HepG2 (cell line): ENCODE data around the gene C2orf78. TPM values are rescaled to one million over a fixed set of nuclear protein-coding genes. Genes with fewer than 3 reads are reported as not detected.

Experiments
- BORCS8-MEF2B ChIP-seq: sonication (generic); formaldehyde crosslinking; IDR thresholded peaks from 2 replicates; pipeline ENCODE4 v1.8.0; 2022; ENCODE audit warnings: mild to moderate bottlenecking, missing genetic modification reagents
- FOXO4 ChIP-seq: sonication (generic); formaldehyde crosslinking; conservative IDR thresholded peaks from 2 replicates; pipeline ENCODE4 v1.8.1; 2023; ENCODE audit warnings: missing genetic modification reagents
- HOXD1 ChIP-seq: sonication (generic); formaldehyde crosslinking; IDR thresholded peaks from 2 replicates; pipeline ENCODE4 v1.5.0; 2020; ENCODE audit warnings: missing genetic modification reagents
- LBX2 ChIP-seq: sonication (generic); formaldehyde crosslinking; IDR thresholded peaks from 2 replicates; pipeline ENCODE4 v1.5.0; 2020; ENCODE audit warnings: missing genetic modification reagents, mild to moderate bottlenecking, borderline replicate concordance
- MTF2 ChIP-seq: sonication (generic); formaldehyde crosslinking; IDR thresholded peaks from 2 replicates; pipeline ENCODE4 v1.5.0; 2020; ENCODE audit warnings: missing genetic modification reagents, borderline replicate concordance
- SP1 ChIP-seq, 2 experiments: fragments of 450-650 bp in 1 of 2; sonication (generic) in 1 of 2; formaldehyde crosslinking in 1 of 2; IDR thresholded peaks; 2 replicates each; pipeline versions ENCODE4 v1.4.0 to v1.6.1; 2016 to 2020; ENCODE audit warnings: missing genetic modification reagents in 1 of 2
- YEATS2 ChIP-seq: sonication (generic); formaldehyde crosslinking; IDR thresholded peaks from 2 replicates; pipeline ENCODE4 v1.4.0; 2020; ENCODE audit warnings: missing genetic modification reagents, borderline replicate concordance
- ZNF589 ChIP-seq: sonication (generic); formaldehyde crosslinking; conservative IDR thresholded peaks from 2 replicates; pipeline ENCODE4 v1.8.0; 2022; ENCODE audit warnings: mild to moderate bottlenecking, moderate library complexity, missing genetic modification reagents
- ZNF724P ChIP-seq: sonication (generic); formaldehyde crosslinking; IDR thresholded peaks from 2 replicates; pipeline ENCODE4 v1.8.0; 2022; ENCODE audit warnings: missing genetic modification reagents, borderline replicate concordance
- polyA plus RNA-seq, 8 experiments: library from polyadenylated mRNA; depleted of rRNA in 3 of 8; stranded (reverse) in 7 of 8; unstranded in 1 of 8; fragments of >200 nt; fragmentation: Illumina TruSeq in 4 of 8; extraction: Trizol in 4 of 8; gene quantifications; 2 replicates each; pipeline versions ENCODE4 v1.2.1 to v1.2.3, GENCODE V29; 2011 to 2016; ENCODE audit warnings: low read depth in 4 of 8, missing spikeins in 1 of 8, mixed read lengths in 1 of 8; ENCODE audit not compliant: insufficient read depth in 1 of 8
- total RNA-seq, 5 experiments: library from RNA; depleted of rRNA; stranded (reverse); fragments of >200 nt; fragmentation: Illumina TruSeq; extraction: Trizol; gene quantifications; 2 replicates each; pipeline ENCODE4 v1.2.3, GENCODE V29; 2016; ENCODE audit warnings: low read depth in 1 of 5
- TF ChIP-seq, protein P1 (sequence below): sonication (generic); formaldehyde crosslinking; IDR thresholded peaks from 2 replicates; pipeline ENCODE4 v1.9.0; 2021; ENCODE audit warnings: missing genetic modification reagents, borderline replicate concordance
- TF ChIP-seq, protein P2 (sequence below): sonication (generic); formaldehyde crosslinking; IDR thresholded peaks from 2 replicates; pipeline ENCODE4 v1.5.0; 2020; ENCODE audit warnings: mild to moderate bottlenecking, missing genetic modification reagents, borderline replicate concordance
- TF ChIP-seq, protein P3 (sequence below): sonication (generic); formaldehyde crosslinking; IDR thresholded peaks from 2 replicates; pipeline ENCODE4 v1.8.1; 2023; ENCODE audit warnings: missing genetic modification reagents, inconsistent platforms, borderline replicate concordance

C2orf78 gene
- total and polyA plus RNA-seq, 2 of the 13 experiments (the other 11 are each of a cell fraction or from before 2014, with no cell fraction given) = not detected

- TF ChIP-seq FOXO4 (no peak), ZNF724P (no peak), HOXD1 (CRISPR knock-in tag) (peak; percentile 51), BORCS8-MEF2B (peak; percentile 69; the same call in 1 of the 2 replicates), SP1 (IDR thresholded peaks at IDR 0.05) (no peak), SP1 (CRISPR knock-in tag; IDR thresholded peaks at IDR 0.05) (peak; percentile 97), MTF2 (CRISPR knock-in tag) (peak; percentile 99), ZNF589 (CRISPR knock-in tag) (peak; percentile 81), LBX2 (CRISPR knock-in tag) (no peak), YEATS2 (peak; percentile 97)
- TF ChIP-seq, protein P1, sequence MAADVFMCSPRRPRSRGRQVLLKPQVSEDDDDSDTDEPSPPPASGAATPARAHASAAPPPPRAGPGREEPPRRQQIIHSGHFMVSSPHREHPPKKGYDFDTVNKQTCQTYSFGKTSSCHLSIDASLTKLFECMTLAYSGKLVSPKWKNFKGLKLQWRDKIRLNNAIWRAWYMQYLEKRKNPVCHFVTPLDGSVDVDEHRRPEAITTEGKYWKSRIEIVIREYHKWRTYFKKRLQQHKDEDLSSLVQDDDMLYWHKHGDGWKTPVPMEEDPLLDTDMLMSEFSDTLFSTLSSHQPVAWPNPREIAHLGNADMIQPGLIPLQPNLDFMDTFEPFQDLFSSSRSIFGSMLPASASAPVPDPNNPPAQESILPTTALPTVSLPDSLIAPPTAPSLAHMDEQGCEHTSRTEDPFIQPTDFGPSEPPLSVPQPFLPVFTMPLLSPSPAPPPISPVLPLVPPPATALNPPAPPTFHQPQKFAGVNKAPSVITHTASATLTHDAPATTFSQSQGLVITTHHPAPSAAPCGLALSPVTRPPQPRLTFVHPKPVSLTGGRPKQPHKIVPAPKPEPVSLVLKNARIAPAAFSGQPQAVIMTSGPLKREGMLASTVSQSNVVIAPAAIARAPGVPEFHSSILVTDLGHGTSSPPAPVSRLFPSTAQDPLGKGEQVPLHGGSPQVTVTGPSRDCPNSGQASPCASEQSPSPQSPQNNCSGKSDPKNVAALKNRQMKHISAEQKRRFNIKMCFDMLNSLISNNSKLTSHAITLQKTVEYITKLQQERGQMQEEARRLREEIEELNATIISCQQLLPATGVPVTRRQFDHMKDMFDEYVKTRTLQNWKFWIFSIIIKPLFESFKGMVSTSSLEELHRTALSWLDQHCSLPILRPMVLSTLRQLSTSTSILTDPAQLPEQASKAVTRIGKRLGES (CRISPR knock-in tag) = no peak
- TF ChIP-seq, protein P2, sequence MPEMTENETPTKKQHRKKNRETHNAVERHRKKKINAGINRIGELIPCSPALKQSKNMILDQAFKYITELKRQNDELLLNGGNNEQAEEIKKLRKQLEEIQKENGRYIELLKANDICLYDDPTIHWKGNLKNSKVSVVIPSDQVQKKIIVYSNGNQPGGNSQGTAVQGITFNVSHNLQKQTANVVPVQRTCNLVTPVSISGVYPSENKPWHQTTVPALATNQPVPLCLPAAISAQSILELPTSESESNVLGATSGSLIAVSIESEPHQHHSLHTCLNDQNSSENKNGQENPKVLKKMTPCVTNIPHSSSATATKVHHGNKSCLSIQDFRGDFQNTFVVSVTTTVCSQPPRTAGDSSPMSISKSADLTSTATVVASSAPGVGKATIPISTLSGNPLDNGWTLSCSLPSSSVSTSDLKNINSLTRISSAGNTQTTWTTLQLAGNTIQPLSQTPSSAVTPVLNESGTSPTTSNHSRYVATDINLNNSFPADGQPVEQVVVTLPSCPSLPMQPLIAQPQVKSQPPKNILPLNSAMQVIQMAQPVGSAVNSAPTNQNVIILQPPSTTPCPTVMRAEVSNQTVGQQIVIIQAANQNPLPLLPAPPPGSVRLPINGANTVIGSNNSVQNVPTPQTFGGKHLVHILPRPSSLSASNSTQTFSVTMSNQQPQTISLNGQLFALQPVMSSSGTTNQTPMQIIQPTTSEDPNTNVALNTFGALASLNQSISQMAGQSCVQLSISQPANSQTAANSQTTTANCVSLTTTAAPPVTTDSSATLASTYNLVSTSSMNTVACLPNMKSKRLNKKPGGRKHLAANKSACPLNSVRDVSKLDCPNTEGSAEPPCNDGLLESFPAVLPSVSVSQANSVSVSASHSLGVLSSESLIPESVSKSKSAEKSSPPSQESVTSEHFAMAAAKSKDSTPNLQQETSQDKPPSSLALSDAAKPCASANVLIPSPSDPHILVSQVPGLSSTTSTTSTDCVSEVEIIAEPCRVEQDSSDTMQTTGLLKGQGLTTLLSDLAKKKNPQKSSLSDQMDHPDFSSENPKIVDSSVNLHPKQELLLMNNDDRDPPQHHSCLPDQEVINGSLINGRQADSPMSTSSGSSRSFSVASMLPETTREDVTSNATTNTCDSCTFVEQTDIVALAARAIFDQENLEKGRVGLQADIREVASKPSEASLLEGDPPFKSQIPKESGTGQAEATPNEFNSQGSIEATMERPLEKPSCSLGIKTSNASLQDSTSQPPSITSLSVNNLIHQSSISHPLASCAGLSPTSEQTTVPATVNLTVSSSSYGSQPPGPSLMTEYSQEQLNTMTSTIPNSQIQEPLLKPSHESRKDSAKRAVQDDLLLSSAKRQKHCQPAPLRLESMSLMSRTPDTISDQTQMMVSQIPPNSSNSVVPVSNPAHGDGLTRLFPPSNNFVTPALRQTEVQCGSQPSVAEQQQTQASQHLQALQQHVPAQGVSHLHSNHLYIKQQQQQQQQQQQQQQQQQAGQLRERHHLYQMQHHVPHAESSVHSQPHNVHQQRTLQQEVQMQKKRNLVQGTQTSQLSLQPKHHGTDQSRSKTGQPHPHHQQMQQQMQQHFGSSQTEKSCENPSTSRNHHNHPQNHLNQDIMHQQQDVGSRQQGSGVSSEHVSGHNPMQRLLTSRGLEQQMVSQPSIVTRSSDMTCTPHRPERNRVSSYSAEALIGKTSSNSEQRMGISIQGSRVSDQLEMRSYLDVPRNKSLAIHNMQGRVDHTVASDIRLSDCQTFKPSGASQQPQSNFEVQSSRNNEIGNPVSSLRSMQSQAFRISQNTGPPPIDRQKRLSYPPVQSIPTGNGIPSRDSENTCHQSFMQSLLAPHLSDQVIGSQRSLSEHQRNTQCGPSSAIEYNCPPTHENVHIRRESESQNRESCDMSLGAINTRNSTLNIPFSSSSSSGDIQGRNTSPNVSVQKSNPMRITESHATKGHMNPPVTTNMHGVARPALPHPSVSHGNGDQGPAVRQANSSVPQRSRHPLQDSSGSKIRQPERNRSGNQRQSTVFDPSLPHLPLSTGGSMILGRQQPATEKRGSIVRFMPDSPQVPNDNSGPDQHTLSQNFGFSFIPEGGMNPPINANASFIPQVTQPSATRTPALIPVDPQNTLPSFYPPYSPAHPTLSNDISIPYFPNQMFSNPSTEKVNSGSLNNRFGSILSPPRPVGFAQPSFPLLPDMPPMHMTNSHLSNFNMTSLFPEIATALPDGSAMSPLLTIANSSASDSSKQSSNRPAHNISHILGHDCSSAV (CRISPR knock-in tag) = no peak
- TF ChIP-seq, protein P3, sequence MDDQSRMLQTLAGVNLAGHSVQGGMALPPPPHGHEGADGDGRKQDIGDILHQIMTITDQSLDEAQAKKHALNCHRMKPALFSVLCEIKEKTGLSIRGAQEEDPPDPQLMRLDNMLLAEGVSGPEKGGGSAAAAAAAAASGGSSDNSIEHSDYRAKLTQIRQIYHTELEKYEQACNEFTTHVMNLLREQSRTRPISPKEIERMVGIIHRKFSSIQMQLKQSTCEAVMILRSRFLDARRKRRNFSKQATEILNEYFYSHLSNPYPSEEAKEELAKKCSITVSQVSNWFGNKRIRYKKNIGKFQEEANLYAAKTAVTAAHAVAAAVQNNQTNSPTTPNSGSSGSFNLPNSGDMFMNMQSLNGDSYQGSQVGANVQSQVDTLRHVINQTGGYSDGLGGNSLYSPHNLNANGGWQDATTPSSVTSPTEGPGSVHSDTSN (CRISPR knock-in tag) = no peak
Observed at GRCh38 chr2:73736855-73737779, 46.9 kb upstream of the C2orf78 start, which contains the start of gene TPRKB (continued).
